Measurements from ENCODE around the gene DDX1. TPM values are rescaled to one million over a fixed set of nuclear protein-coding genes. Genes with fewer than 3 reads are reported as not detected.
"Not testable (repeated sequence)": the region's sequence is repeated elsewhere in the genome, so short reads cannot be mapped to it uniquely, and the experiment has no call there.

DDX1 gene
- total and polyA plus RNA-seq, 9 donors: 36.5 to 80.1 (median 67.4) TPM

DNA sequence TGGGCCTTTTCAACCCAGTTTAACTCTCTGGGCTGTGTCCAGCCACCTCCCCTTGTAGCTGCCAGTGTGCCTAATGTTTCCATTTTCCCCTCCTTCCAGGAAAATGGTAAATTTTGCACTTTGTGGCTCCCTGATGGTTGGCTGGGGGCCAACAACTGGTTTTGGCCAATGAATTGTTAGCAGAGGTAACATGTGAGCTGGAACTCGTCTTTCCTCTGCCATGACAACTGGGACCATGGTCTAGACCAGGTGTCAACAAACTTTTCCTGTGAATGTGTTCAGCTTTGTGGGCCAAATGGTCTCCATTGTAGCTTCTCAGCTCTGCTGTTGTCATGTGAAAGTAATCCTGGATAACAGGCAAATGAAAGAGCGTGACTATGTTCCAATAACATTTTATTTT is 87.2 kb downstream of the DDX1 start:
- Histone ChIP-seq H3K4me3 (no peak overlapping the region), H3K36me3 (no peaks in the 10 kb centered on the region), H3K9me3 (no peaks in the 10 kb centered on the region), H3K27ac (no peak overlapping the region), H3K4me1 (ENCODE audit: insufficient read depth) (peaks cover 4% of the 10 kb centered on the region), H3K27me3 (no peaks in the 10 kb centered on the region)
- TF ChIP-seq EP300 (IDR thresholded peaks at IDR 0.05) (no peak), POLR2A (IDR thresholded peaks at IDR 0.05) (no peak)
- TF ChIP-seq, protein P1, sequence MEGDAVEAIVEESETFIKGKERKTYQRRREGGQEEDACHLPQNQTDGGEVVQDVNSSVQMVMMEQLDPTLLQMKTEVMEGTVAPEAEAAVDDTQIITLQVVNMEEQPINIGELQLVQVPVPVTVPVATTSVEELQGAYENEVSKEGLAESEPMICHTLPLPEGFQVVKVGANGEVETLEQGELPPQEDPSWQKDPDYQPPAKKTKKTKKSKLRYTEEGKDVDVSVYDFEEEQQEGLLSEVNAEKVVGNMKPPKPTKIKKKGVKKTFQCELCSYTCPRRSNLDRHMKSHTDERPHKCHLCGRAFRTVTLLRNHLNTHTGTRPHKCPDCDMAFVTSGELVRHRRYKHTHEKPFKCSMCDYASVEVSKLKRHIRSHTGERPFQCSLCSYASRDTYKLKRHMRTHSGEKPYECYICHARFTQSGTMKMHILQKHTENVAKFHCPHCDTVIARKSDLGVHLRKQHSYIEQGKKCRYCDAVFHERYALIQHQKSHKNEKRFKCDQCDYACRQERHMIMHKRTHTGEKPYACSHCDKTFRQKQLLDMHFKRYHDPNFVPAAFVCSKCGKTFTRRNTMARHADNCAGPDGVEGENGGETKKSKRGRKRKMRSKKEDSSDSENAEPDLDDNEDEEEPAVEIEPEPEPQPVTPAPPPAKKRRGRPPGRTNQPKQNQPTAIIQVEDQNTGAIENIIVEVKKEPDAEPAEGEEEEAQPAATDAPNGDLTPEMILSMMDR (IDR thresholded peaks at IDR 0.05): no peak
- WGBS, 3 donors: 93 to 100% (median 99%) methylated on average over 2 of the region's 2 CpGs
- intact Hi-C loops (cut with DNase I): no loop called here
- no peak for DNase-seq

DNA sequence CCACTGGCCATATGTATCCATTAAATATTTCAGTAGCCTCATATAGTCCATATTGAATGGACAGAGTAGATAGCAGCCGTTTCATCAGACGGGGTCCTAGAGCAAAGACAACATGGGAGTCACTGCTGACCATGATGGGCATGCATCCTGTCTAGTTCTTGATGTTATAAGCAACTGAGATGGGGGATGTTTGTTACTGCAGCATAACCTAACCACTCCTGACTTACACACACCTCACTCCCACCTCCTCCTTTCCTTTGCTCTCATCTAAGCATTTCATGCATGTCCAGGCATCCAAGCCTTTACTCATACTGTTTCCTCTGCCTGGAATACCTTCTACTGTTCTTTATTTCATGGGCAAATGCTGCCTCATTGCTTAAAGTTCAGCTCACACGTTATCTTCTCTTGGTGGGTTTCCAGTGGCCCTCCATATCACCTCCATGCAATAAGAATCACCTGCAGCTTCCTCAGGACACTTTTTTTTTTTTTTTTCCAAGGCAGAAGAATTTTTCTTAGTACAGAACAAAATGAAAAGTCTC is 87.8 kb downstream of the DDX1 start:
- WGBS, 3 donors: 94% methylated on average over 3 of the region's 3 CpGs
- no peak for TF ChIP-seq EP300 (IDR thresholded peaks at IDR 0.05)
- TF ChIP-seq, protein P1 (IDR thresholded peaks at IDR 0.05): no peak
- H3K4me3 ChIP-seq: no peak overlapping the region

DNA sequence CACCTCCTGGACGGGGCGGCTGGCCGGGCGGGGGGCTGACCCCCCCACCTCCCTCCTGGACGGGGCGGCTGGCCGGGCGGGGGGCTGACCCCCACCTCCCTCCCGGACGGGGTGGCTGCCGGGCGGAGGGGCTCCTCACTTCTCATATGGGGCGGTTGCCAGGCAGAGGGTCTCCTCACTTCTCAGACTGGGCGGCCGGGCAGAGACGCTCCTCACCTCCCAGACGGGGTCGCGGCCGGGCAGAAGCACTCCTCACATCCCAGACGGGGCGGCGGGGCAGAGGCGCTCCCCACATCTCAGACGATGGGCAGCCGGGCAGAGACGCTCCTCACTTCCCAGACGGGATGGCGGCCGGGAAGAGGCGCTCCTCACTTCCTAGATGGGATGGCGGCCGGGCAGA is 88.5 kb downstream of the DDX1 start:
- intact Hi-C loops (cut with DNase I); H3K4me3 ChIP-seq; H3K9me3 ChIP-seq; H3K36me3 ChIP-seq; H3K27ac ChIP-seq; H3K4me1 ChIP-seq (ENCODE audit: insufficient read depth); H3K27me3 ChIP-seq; DNase-seq: not testable (repeated sequence)
- WGBS, 3 donors: 92 to 97% (median 96%) methylated on average over 14 to 29 of the region's 33 CpGs

More for the DNA sequence above, 87.8 kb downstream of the DDX1 start:
- H3K4me1 ChIP-seq (ENCODE audit: insufficient read depth): peaks cover 4% of the 10 kb centered on the region
- no peak overlapping the region for H3K27ac ChIP-seq
- no peaks in the 10 kb centered on the region for H3K36me3 ChIP-seq
- no peak for DNase-seq
- intact Hi-C loops (cut with DNase I): no loop called here
- H3K9me3 ChIP-seq: no peaks in the 10 kb centered on the region
- H3K27me3 ChIP-seq: no peaks in the 10 kb centered on the region

Other genes starting within 250 kb of the DDX1 start
- gene NBAS, start 30.5 kb upstream of the DDX1 start, total RNA-seq: 10 to 100 TPM; 34.5 to 48.9 (median 46.1) TPM
- 10 to 100 TPM; 25.8 to 33.9 TPM for gene NBAS, start 30.5 kb upstream of the DDX1 start, polyA plus RNA-seq

Measured in ovary (tissue), 9 donors.